ENCODE results near the gene FMO3. TPM values are rescaled to one million over a fixed set of nuclear protein-coding genes. Genes with fewer than 3 reads are reported as not detected.
A peak's percentile ranks its signal among the peaks of the same experiment; 100 is the strongest.

FMO3 gene
- polyA plus RNA-seq, 2 donors, result 1.6 to 2.1 TPM

DNA sequence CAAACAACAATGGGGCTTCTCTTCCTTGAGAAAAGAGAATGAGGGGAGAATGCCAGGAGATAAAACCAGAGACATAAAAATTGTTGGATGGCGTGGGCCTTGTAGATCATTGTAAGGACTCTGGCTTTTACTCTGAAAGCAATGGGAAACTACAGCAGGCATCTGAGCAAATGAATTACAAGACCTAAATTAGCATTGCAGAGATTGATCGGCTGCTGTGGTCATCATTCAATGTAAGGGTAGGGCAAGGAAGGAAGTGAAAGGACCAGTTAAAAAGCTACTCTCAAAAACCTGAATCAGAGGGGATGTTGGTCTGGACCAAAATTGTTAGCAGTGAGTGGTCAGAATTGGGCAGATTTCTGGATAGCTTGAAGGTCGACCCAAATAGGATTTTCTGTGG, 21.4 kb downstream of the FMO3 start:
- H3K36me3 ChIP-seq (ENCODE audit: control insufficient read depth in 2 of 2, insufficient read depth in 2 of 2, low read length in 1 of 2), result no peaks in the 10 kb centered on the region
- no peaks in the 10 kb centered on the region for H3K9me3 ChIP-seq (ENCODE audit: control insufficient read depth in 2 of 2, insufficient read depth in 1 of 2, low read depth in 1 of 2, low read length in 1 of 2)
- WGBS, 2 donors, result 84 to 89% methylated on average over 3 of the region's 3 CpGs
- H3K27me3 ChIP-seq (ENCODE audit: control insufficient read depth in 1 of 2, insufficient read depth in 2 of 2, low read length in 2 of 2), result no peaks in the 10 kb centered on the region
- peaks cover 0 to 5% of the 10 kb centered on the region in 2 donors for H3K4me1 ChIP-seq (ENCODE audit: control insufficient read depth in 2 of 2, insufficient read depth in 2 of 2, low read length in 1 of 2)
- H3K27ac ChIP-seq (ENCODE audit: low read depth in 2 of 2, low read length in 1 of 2), result no peak overlapping the region
- no peak overlapping the region for H3K4me3 ChIP-seq (ENCODE audit: low read depth in 1 of 2, low read length in 2 of 2)

DNA sequence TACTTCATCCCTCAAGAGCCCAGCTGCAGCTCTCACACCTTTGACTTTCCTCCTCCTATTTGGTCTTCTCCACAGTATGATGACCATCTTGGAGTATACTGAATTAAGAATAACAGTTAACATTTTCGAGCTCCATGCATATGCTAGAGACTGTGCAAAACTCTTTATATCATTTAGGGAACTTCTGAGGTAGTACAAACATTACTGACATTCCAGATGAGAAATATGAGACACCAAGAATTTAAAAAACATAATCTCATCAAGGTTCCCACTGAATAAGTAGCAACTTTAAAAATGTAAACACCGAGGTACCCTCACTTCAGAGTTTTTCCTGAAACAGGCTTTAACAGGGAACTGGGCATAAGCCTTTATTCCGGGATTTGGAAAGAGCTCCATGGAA, 22.7 kb downstream of the FMO3 start:
- Histone ChIP-seq H3K4me3 (ENCODE audit: low read depth in 1 of 2, low read length in 2 of 2) (no peak overlapping the region), H3K36me3 (ENCODE audit: control insufficient read depth in 2 of 2, insufficient read depth in 2 of 2, low read length in 1 of 2) (no peaks in the 10 kb centered on the region), H3K9me3 (ENCODE audit: control insufficient read depth in 2 of 2, insufficient read depth in 1 of 2, low read depth in 1 of 2, low read length in 1 of 2) (no peaks in the 10 kb centered on the region), H3K27me3 (ENCODE audit: control insufficient read depth in 1 of 2, insufficient read depth in 2 of 2, low read length in 2 of 2) (no peaks in the 10 kb centered on the region), H3K4me1 (ENCODE audit: control insufficient read depth in 2 of 2, insufficient read depth in 2 of 2, low read length in 1 of 2) (peaks cover 0 to 5% of the 10 kb centered on the region in 2 donors), H3K27ac (ENCODE audit: low read depth in 2 of 2, low read length in 1 of 2) (no peak overlapping the region)
- WGBS, 2 donors, result 68 to 87% methylated on average over 3 of the region's 3 CpGs

DNA sequence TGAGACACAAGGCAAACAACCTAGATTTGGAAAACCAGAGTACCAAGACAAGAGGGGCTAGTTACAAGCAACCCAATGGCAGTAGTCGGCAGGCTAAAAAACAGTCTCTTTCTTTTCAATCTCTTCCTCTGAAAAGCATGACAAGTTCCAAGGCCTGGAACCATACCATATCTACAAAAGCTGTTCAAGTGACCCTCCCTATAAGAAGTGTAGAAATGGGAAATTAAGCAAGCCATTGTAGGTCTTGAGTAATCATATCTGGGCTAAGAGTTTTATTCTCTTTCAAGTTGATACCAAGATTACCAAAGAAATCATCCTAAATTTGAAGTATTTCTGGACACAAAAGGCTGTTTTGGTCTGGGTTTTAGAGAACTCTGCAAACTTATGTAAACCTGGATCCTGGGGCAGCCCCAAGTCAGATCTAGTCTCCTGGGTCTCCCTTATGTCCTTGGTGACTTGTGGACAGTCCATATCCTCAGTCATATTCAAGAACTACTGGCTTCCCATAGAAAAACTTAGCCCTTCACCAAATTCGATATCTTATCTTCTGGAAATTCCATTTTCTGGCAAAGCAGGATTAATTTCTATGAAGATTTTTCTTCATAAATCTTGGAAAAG, 24.7 kb downstream of the FMO3 start:
- Histone ChIP-seq H3K9me3 (ENCODE audit: control insufficient read depth in 2 of 2, insufficient read depth in 1 of 2, low read depth in 1 of 2, low read length in 1 of 2) (no peaks in the 10 kb centered on the region), H3K4me3 (ENCODE audit: low read depth in 1 of 2, low read length in 2 of 2) (no peak overlapping the region), H3K4me1 (ENCODE audit: control insufficient read depth in 2 of 2, insufficient read depth in 2 of 2, low read length in 1 of 2) (peaks cover 0 to 4% of the 10 kb centered on the region in 2 donors), H3K27me3 (ENCODE audit: control insufficient read depth in 1 of 2, insufficient read depth in 2 of 2, low read length in 2 of 2) (no peaks in the 10 kb centered on the region), H3K36me3 (ENCODE audit: control insufficient read depth in 2 of 2, insufficient read depth in 2 of 2, low read length in 1 of 2) (no peaks in the 10 kb centered on the region), H3K27ac (ENCODE audit: low read depth in 2 of 2, low read length in 1 of 2) (peak overlapping the region in 1 of 2 donors; percentile 4)
- WGBS, 2 donors, result 84 to 86% methylated on average over 2 of the region's 2 CpGs

DNA sequence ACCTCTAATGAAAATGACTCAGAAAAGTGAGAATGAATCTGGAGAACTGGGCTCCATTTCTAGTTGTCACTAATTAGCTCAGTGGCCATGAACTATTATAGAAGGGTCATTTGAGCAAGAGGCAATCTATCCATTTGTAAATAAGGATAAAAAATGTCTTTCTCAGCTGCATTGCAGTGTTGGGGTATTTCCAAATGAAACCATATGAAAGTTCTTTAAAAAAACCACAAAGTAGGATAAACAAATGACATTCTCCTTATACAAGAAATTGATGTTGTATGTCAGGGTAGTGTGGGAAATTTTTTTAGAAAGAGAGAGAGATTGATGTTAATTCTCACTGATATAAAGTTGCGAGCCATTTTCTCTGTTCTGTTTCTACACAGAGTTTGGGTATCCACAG, 26.0 kb downstream of the FMO3 start:
- 71 to 75% methylated on average over 1 of the region's 1 CpG for WGBS, 2 donors
- Histone ChIP-seq H3K27ac (ENCODE audit: low read depth in 2 of 2, low read length in 1 of 2) (no peak overlapping the region), H3K4me3 (ENCODE audit: low read depth in 1 of 2, low read length in 2 of 2) (no peak overlapping the region), H3K36me3 (ENCODE audit: control insufficient read depth in 2 of 2, insufficient read depth in 2 of 2, low read length in 1 of 2) (no peaks in the 10 kb centered on the region), H3K4me1 (ENCODE audit: control insufficient read depth in 2 of 2, insufficient read depth in 2 of 2, low read length in 1 of 2) (no peaks in the 10 kb centered on the region), H3K9me3 (ENCODE audit: control insufficient read depth in 2 of 2, insufficient read depth in 1 of 2, low read depth in 1 of 2, low read length in 1 of 2) (no peaks in the 10 kb centered on the region), H3K27me3 (ENCODE audit: control insufficient read depth in 1 of 2, insufficient read depth in 2 of 2, low read length in 2 of 2) (no peaks in the 10 kb centered on the region)

DNA sequence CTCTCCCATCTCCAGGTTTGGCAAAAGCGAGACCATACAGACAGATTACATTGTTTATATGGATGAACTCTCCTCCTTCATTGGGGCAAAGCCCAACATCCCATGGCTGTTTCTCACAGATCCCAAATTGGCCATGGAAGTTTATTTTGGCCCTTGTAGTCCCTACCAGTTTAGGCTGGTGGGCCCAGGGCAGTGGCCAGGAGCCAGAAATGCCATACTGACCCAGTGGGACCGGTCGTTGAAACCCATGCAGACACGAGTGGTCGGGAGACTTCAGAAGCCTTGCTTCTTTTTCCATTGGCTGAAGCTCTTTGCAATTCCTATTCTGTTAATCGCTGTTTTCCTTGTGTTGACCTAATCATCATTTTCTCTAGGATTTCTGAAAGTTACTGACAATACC, 26.4 kb downstream of the FMO3 start:
- Histone ChIP-seq H3K4me3 (ENCODE audit: low read depth in 1 of 2, low read length in 2 of 2) (no peak overlapping the region), H3K4me1 (ENCODE audit: control insufficient read depth in 2 of 2, insufficient read depth in 2 of 2, low read length in 1 of 2) (no peaks in the 10 kb centered on the region), H3K27me3 (ENCODE audit: control insufficient read depth in 1 of 2, insufficient read depth in 2 of 2, low read length in 2 of 2) (no peaks in the 10 kb centered on the region), H3K36me3 (ENCODE audit: control insufficient read depth in 2 of 2, insufficient read depth in 2 of 2, low read length in 1 of 2) (no peaks in the 10 kb centered on the region), H3K9me3 (ENCODE audit: control insufficient read depth in 2 of 2, insufficient read depth in 1 of 2, low read depth in 1 of 2, low read length in 1 of 2) (no peaks in the 10 kb centered on the region), H3K27ac (ENCODE audit: low read depth in 2 of 2, low read length in 1 of 2) (no peak overlapping the region)
- WGBS, 2 donors, result 87 to 88% methylated on average over 6 of the region's 6 CpGs

DNA sequence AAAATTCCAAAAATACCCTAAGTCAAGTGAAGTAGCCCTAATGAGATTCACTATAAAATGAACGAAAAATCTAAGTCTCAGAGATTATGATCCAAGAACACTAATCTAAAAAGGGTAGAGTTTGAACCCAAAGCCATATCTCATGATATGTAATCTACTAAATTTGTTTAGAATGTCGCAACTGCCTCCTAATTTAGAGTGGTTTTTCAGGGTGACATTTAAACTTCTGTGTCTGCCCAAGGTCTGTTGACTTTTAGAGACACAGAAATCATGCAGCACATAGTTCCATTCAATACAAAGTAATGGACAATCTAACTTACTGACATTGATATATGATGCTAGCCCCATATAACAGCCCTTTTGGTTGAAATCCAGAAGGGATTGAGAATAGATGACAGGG, 28.9 kb downstream of the FMO3 start:
- Histone ChIP-seq H3K9me3 (ENCODE audit: control insufficient read depth in 2 of 2, insufficient read depth in 1 of 2, low read depth in 1 of 2, low read length in 1 of 2) (no peaks in the 10 kb centered on the region), H3K4me3 (ENCODE audit: low read depth in 1 of 2, low read length in 2 of 2) (no peak overlapping the region), H3K4me1 (ENCODE audit: control insufficient read depth in 2 of 2, insufficient read depth in 2 of 2, low read length in 1 of 2) (no peaks in the 10 kb centered on the region), H3K36me3 (ENCODE audit: control insufficient read depth in 2 of 2, insufficient read depth in 2 of 2, low read length in 1 of 2) (no peaks in the 10 kb centered on the region), H3K27me3 (ENCODE audit: control insufficient read depth in 1 of 2, insufficient read depth in 2 of 2, low read length in 2 of 2) (no peaks in the 10 kb centered on the region), H3K27ac (ENCODE audit: low read depth in 2 of 2, low read length in 1 of 2) (no peak overlapping the region)
- 72 to 76% methylated on average over 2 of the region's 2 CpGs for WGBS, 2 donors

DNA sequence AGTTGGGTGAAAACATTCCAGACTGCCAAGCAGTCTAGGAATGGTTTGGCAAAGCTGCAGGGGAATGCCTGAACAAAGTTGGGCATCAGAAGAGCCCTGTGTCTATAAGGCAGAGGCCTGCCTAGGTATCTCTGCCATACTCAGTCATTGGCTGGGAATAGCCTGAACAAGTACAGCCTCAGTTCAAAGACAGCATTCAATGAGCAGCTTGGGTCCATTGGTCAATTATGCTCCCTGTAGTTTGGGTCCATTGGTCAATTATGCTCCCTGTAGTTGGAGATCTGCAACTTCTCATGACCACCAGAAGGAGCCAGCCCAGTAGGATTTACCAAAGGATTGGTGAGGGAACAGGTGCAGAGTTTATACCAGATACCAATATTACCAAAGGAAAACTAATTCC, 31.6 kb downstream of the FMO3 start:
- Histone ChIP-seq H3K4me1 (ENCODE audit: control insufficient read depth in 2 of 2, insufficient read depth in 2 of 2, low read length in 1 of 2) (no peaks in the 10 kb centered on the region), H3K9me3 (ENCODE audit: control insufficient read depth in 2 of 2, insufficient read depth in 1 of 2, low read depth in 1 of 2, low read length in 1 of 2) (no peaks in the 10 kb centered on the region), H3K27me3 (ENCODE audit: control insufficient read depth in 1 of 2, insufficient read depth in 2 of 2, low read length in 2 of 2) (no peaks in the 10 kb centered on the region), H3K36me3 (ENCODE audit: control insufficient read depth in 2 of 2, insufficient read depth in 2 of 2, low read length in 1 of 2) (no peaks in the 10 kb centered on the region), H3K27ac (ENCODE audit: low read depth in 2 of 2, low read length in 1 of 2) (no peak overlapping the region), H3K4me3 (ENCODE audit: low read depth in 1 of 2, low read length in 2 of 2) (no peak overlapping the region)

DNA sequence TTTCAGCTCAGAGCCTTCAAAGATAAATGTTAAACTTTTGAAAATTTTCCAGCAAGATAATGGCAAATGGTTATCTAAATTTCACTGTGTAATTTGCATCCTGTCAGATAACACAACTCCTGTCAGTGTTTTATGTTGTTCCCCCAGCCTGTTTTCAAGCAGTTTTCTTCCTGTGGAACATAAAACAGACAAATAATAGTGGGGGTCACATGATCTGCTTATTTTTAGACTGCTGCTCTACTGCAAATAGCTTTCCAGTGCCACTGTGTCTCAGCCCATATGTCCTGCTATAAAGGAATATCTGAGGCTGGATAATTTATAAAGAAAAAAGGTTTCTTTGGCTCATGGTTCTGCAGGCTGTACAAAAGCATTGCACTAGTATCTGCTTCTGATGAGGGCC, 32.2 kb downstream of the FMO3 start:
- Histone ChIP-seq H3K4me1 (ENCODE audit: control insufficient read depth in 2 of 2, insufficient read depth in 2 of 2, low read length in 1 of 2) (peaks cover 0 to under 1% of the 10 kb centered on the region in 2 donors), H3K27ac (ENCODE audit: low read depth in 2 of 2, low read length in 1 of 2) (no peak overlapping the region), H3K9me3 (ENCODE audit: control insufficient read depth in 2 of 2, insufficient read depth in 1 of 2, low read depth in 1 of 2, low read length in 1 of 2) (no peaks in the 10 kb centered on the region), H3K27me3 (ENCODE audit: control insufficient read depth in 1 of 2, insufficient read depth in 2 of 2, low read length in 2 of 2) (no peaks in the 10 kb centered on the region), H3K36me3 (ENCODE audit: control insufficient read depth in 2 of 2, insufficient read depth in 2 of 2, low read length in 1 of 2) (no peaks in the 10 kb centered on the region), H3K4me3 (ENCODE audit: low read depth in 1 of 2, low read length in 2 of 2) (no peak overlapping the region)

DNA sequence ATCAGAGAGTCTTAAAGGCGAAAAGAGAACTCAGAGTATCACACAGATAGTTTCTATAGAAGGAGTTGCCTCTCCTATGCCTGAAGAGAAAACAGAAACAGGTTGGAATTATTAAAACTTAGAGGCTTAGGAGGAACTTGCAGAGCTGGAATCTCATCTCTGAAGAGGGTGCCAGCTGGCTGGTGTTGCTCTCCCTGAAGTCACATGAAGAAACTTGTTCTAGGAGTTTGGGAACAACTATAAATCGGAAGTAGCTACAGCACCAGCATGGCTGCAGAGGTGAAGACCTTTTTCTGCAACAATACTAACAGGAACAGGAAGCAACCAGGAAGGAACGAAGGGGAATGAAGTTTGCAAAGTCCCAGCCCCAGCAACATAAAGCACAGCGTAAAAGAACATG, 35.8 kb downstream of the FMO3 start:
- H3K4me3 ChIP-seq (ENCODE audit: low read depth in 1 of 2, low read length in 2 of 2), result no peak overlapping the region
- no peaks in the 10 kb centered on the region for H3K27me3 ChIP-seq (ENCODE audit: control insufficient read depth in 1 of 2, insufficient read depth in 2 of 2, low read length in 2 of 2)
- peak overlapping the region; percentile 75 to 83 for H3K27ac ChIP-seq (ENCODE audit: low read depth in 2 of 2, low read length in 1 of 2)
- no peaks in the 10 kb centered on the region for H3K36me3 ChIP-seq (ENCODE audit: control insufficient read depth in 2 of 2, insufficient read depth in 2 of 2, low read length in 1 of 2)
- no peaks in the 10 kb centered on the region for H3K9me3 ChIP-seq (ENCODE audit: control insufficient read depth in 2 of 2, insufficient read depth in 1 of 2, low read depth in 1 of 2, low read length in 1 of 2)
- WGBS, 2 donors, result 36 to 51% methylated on average over 4 of the region's 4 CpGs
- peaks cover 0 to 7% of the 10 kb centered on the region in 2 donors for H3K4me1 ChIP-seq (ENCODE audit: control insufficient read depth in 2 of 2, insufficient read depth in 2 of 2, low read length in 1 of 2)

DNA sequence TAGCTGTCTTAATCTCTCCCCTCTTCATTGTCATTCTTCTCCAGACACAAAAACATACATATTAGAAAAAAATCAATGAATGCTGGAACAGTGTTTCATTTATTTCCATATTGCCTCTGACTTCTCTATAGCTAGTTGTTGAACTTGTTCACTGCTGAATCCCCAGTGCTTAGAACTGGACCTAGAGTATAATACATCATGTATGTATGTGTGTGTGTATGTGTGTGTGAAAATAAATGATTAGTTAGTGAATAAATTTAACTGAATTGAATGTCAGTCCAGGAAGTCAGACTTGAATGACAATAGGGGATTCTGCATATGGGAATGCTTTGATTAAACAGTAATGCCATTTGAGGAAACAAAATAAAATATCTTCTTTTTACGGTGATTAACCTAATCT, 36.4 kb downstream of the FMO3 start:
- WGBS, 2 donors, result 39 to 47% methylated on average over 1 of the region's 1 CpG
- H3K9me3 ChIP-seq (ENCODE audit: control insufficient read depth in 2 of 2, insufficient read depth in 1 of 2, low read depth in 1 of 2, low read length in 1 of 2), result no peaks in the 10 kb centered on the region
- H3K27ac ChIP-seq (ENCODE audit: low read depth in 2 of 2, low read length in 1 of 2), result peak overlapping the region in 1 of 2 donors; percentile 75
- no peak overlapping the region for H3K4me3 ChIP-seq (ENCODE audit: low read depth in 1 of 2, low read length in 2 of 2)
- no peaks in the 10 kb centered on the region for H3K36me3 ChIP-seq (ENCODE audit: control insufficient read depth in 2 of 2, insufficient read depth in 2 of 2, low read length in 1 of 2)
- H3K4me1 ChIP-seq (ENCODE audit: control insufficient read depth in 2 of 2, insufficient read depth in 2 of 2, low read length in 1 of 2), result peaks cover 0 to 7% of the 10 kb centered on the region in 2 donors
- H3K27me3 ChIP-seq (ENCODE audit: control insufficient read depth in 1 of 2, insufficient read depth in 2 of 2, low read length in 2 of 2), result no peaks in the 10 kb centered on the region
